AG20443 (cell line): ENCODE data around the gene MMP10.
A peak's percentile ranks its signal among the peaks of the same experiment; 100 is the strongest.

Source experiments
- DNase-seq: peaks from one replicate; pipeline ENCODE4 v3.0.0; 2012; ENCODE audit warnings: low spot score, mixed read lengths

MMP10 gene

DNA sequence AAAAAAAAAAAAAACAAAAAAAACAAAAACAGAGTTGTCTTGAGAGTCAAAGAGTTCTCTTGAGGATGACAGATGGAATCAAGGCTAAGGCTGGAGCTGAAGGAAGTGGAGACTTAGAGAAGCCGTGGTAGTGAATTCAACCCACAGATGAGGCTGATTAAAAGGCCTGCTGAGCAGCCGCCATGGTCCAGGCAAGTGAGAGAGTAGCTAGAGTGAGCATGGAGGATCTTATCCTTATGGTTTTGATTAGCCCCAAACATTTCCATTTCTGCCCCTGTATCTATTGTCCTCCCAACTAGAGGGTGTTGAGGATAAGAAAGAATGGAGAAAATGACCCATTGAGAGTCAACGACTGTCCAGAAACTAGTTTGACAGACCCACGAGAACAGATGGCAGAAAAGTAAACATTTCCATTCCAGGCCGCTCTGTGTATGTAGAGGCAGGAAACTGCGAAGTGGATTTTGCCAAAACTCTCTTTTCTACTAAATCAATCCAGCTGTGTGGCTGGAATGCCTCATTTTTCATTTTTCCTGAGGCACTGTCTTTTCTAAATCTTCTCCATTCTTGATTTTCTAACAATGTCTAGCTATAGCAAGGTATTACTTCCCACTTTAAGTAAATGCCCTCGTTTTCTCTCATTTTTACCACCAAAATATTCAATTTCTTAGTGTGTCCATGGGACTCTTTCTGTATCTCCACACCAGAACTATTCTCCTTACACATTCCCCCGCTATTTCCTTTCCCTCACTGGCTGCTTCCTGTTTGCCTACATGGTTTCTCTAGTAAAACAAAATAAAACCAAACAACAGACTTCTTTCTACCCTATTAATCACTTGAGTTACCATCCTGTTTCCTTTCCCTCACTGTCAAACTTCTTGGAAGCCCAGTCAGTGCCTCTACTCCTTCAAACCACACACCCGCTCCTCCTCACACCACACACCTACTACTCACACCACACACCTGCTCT is 50.3 kb downstream of the MMP10 start:
- peak; percentile 41 for DNase-seq

DNA sequence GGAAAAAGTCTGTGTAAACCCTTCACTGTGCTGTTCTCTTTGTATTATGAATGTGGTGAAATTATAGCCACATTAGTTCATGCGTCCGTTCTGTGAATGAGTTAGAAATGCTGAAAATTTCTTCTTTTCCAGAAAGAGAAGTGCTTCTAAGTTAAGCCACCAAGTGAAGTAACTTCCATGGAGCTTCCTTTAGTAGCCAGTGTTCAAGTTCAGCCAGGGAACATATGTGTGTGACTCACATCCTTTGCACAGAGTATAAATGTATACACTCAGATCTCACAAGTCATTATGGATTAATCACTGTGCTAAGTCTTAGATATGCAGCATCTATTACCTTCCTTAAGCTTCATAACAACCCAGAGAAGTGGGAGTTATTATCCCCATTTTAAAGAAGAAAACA is 52.5 kb downstream of the MMP10 start:
- DNase-seq: no peak

GRCh38 chr11:102724904-102725500 is 55.4 kb downstream of the MMP10 start, which contains the start of gene MMP8:
TSS of gene MMP8 (minus strand) at chr11:102724954. CDS start at chr11:102724855, 99 bp downstream.
- DNase-seq: no peak

DNA sequence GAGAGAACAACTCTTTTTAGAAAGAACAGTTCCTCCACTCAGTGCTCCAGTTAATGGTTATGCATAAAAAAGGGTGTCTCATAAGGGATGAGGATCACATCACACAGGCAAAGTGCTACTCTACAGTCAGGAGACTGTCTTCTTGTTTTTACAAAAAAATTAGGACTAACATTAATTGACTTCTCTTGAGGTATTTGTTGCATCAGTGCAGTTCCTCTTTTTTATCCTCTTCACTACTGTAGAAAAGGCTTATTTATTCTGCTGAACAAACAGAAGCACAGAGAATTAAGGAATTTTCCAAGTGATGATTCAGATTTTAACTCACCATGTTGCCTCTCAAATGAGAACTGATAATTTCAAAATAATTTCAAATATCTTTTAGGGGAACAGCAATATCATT is 57.6 kb downstream of the MMP10 start:
- DNase-seq: no peak
